Thoracic aorta (tissue), 2 donors: ENCODE data around the gene CDC42BPG. TPM values are rescaled to one million over a fixed set of nuclear protein-coding genes. Genes with fewer than 3 reads are reported as not detected.

Experiments
- ATAC-seq: fragments of 150-250 bp; one replicate; pipeline ENCODE4 v1.8.0; 2017; ENCODE audit warnings: low read depth; ENCODE audit not compliant: insufficient number of reproducible peaks, low FRiP score
- DNase-seq: peaks from one replicate; pipeline ENCODE4 v3.0.0-alpha.2; 2020; ENCODE audit warnings: low spot score
- H3K27ac ChIP-seq, 2 donors: fragments of 200-600 bp; sonication (generic); 1 replicate in 1 of 2; 2 replicates in 1 of 2; pipeline ENCODE4 v1.5.1; 2016; ENCODE audit warnings: mild to moderate bottlenecking in 2 of 2, moderate library complexity in 2 of 2
- H3K27me3 ChIP-seq: fragments of 200-600 bp; sonication (generic); replicated peaks from 2 replicates; pipeline ENCODE4 v1.6.0; 2016; ENCODE audit warnings: mild to moderate bottlenecking; ENCODE audit not compliant: insufficient read depth
- H3K36me3 ChIP-seq: fragments of 200-600 bp; sonication (generic); one replicate; pipeline ENCODE4 v1.5.1; 2016
- H3K4me1 ChIP-seq, 2 donors: fragments of 200-600 bp; sonication (generic); 1 replicate in 1 of 2; 2 replicates in 1 of 2; pipeline versions ENCODE4 v1.5.1 to v1.6.0; 2016; ENCODE audit warnings: low read depth in 2 of 2, mild to moderate bottlenecking in 1 of 2; ENCODE audit not compliant: control insufficient read depth in 1 of 2
- H3K4me3 ChIP-seq: fragments of 200-600 bp; sonication (generic); 2 replicates; pipeline ENCODE4 v1.5.1; 2016; ENCODE audit warnings: mild to moderate bottlenecking
- H3K9me3 ChIP-seq: fragments of 200-600 bp; sonication (generic); 2 replicates; pipeline ENCODE4 v1.5.1; 2016
- total RNA-seq, 2 donors: library from RNA; depleted of rRNA; stranded (reverse); fragments of >200 nt; gene quantifications; one replicate each; pipeline versions ENCODE4 v1.1.0 to v1.2.3, GENCODE V29; 2016
- TF ChIP-seq, protein P1 (sequence below): fragments of 200-600 bp; sonication (generic); IDR thresholded peaks from one replicate; pipeline ENCODE4 v1.5.1; 2019; ENCODE audit warnings: antibody characterized with exemption

Gene CDC42BPG
- total RNA-seq, 2 donors from 2014 or later, result 0.68 to 1.2 TPM

DNA sequence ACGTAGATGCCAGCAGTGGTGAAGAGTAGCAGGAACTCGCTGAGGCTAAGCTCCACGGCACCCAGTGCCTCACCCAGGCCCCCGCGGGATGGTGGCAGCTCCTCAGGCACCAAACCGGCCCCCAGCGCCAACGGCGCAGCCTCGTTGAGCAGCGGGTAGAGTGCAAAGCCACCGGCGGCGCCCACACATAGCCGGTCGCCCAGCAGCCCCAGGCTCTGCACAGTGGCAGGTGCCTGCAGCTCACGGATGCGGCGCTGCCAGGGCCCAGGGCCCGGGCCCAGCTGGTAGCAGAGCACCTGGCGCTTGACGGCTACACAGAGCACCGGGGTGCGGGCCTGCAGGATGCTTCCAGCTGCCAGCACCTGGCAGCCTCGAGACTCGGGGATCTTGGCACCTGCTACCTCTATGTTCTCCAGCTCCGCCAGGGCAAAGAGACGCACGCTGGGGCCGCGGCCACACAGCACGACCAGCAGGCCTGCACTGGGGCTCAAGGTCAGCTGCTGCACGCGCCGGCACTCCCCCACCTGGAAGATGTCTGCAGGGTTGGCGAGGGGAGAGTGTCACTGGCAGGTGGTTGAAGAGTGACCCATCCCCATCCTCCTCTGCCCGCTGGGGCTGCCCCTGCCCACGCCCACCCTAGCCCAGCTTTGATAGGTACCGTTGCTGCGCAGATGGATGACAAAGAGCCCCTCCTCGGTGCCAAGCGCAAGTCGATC is 14.8 kb downstream of the CDC42BPG start:
- TF ChIP-seq, protein P1, sequence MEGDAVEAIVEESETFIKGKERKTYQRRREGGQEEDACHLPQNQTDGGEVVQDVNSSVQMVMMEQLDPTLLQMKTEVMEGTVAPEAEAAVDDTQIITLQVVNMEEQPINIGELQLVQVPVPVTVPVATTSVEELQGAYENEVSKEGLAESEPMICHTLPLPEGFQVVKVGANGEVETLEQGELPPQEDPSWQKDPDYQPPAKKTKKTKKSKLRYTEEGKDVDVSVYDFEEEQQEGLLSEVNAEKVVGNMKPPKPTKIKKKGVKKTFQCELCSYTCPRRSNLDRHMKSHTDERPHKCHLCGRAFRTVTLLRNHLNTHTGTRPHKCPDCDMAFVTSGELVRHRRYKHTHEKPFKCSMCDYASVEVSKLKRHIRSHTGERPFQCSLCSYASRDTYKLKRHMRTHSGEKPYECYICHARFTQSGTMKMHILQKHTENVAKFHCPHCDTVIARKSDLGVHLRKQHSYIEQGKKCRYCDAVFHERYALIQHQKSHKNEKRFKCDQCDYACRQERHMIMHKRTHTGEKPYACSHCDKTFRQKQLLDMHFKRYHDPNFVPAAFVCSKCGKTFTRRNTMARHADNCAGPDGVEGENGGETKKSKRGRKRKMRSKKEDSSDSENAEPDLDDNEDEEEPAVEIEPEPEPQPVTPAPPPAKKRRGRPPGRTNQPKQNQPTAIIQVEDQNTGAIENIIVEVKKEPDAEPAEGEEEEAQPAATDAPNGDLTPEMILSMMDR, result no peak
- Histone ChIP-seq H3K36me3 (no peaks in the 10 kb centered on the region), H3K9me3 (no peaks in the 10 kb centered on the region), H3K27me3 (no peaks in the 10 kb centered on the region), H3K27ac (no peak overlapping the region), H3K4me1 (no peaks in the 10 kb centered on the region), H3K4me3 (no peak overlapping the region)
- ATAC-seq (no peak), DNase-seq (no peak)

DNA sequence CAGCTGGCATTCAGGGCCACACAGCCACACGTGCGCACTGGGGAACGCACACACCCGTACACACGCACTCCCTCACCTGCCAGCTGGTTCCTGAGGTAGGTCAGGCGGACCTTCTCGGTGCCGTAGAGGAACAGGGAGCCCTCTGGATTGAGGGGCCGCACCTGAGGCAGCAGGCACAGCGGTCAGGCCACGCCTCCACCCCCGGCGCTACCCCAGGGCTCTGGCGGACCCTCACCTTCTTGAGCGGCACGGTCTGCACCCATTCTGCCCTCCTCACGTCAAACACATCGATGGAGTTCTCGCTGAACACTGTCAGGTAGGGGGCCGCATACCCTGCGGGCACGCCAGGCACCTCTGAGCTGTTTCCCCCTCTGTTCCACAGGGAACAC is 17.0 kb downstream of the CDC42BPG start:
- Histone ChIP-seq H3K4me1 (no peaks in the 10 kb centered on the region), H3K36me3 (no peaks in the 10 kb centered on the region), H3K4me3 (no peak overlapping the region), H3K27me3 (no peaks in the 10 kb centered on the region), H3K9me3 (no peaks in the 10 kb centered on the region), H3K27ac (no peak overlapping the region)
- TF ChIP-seq, protein P1, result no peak
- no peak for DNase-seq
- no peak for ATAC-seq

DNA sequence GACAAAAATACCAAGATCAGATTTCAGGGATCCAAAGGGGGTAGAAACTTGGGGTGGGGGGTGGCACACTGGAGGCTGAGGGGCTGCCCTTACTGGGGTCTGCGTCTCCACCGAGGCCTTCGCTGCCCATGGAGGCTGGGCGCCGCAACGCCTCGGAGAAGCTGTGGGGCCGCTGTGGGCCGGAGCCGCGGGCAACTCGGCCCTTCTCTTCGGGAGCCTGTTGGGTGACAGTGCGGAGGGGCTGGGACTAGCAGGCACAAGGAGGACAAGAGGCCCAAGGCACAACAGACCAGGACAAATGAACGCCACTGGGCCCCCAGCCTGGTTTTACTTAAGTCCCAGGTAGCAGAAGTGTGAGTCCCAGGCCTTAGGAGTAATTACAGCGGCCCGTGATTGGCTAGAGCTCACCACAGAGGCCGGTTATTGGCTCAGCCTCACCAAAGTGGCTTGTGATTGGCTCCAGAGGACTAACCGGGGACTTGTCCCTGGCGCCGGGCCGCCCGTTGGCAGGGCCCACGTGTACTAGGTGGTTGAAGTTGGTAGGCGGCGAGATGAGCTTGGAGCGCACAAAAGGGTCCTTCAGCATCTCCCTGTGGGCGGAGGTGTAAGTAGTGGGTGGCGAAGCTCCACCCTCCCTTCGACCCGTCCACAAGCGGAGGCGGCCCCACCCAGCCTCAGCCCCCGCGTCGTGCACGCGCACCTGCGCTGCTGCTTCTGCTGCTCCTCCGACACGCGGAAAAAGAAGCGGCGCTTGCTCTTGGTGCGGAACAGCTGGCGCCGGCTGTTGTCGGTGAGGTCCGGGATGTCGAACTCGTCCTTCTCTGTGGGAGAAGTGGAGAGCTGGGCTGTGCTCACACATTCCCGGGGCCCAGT is 17.6 kb downstream of the CDC42BPG start:
- no peaks in the 10 kb centered on the region for H3K36me3 ChIP-seq
- H3K4me1 ChIP-seq, result no peaks in the 10 kb centered on the region
- no peaks in the 10 kb centered on the region for H3K9me3 ChIP-seq
- no peaks in the 10 kb centered on the region for H3K27me3 ChIP-seq
- DNase-seq (no peak), ATAC-seq (no peak)
- no peak overlapping the region for H3K4me3 ChIP-seq
- TF ChIP-seq, protein P1, result no peak
- no peak overlapping the region for H3K27ac ChIP-seq

DNA sequence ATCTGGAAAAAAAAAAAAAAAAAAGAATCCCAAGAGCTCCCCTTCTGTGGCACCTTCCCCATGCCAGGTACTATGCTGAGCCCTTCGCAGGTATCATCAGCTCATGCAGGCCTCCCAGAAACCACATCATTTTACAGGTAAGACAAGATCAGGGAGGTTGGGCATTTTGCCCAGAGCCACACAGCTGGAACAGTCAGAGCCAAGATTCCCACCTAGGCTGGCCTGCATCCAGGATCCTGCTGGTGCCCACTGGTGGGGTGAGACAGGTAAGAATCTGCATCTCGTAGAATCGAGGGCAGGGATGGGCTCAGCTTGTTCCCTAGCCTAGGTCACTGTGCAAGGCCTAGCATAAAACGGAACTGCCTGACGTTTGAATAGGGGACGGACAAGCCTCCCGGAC is 18.4 kb downstream of the CDC42BPG start:
- Histone ChIP-seq H3K27me3 (no peaks in the 10 kb centered on the region), H3K36me3 (no peaks in the 10 kb centered on the region), H3K4me1 (no peaks in the 10 kb centered on the region), H3K27ac (no peak overlapping the region), H3K4me3 (no peak overlapping the region), H3K9me3 (no peaks in the 10 kb centered on the region)
- ATAC-seq (no peak), DNase-seq (no peak)
- TF ChIP-seq, protein P1, result no peak

DNA sequence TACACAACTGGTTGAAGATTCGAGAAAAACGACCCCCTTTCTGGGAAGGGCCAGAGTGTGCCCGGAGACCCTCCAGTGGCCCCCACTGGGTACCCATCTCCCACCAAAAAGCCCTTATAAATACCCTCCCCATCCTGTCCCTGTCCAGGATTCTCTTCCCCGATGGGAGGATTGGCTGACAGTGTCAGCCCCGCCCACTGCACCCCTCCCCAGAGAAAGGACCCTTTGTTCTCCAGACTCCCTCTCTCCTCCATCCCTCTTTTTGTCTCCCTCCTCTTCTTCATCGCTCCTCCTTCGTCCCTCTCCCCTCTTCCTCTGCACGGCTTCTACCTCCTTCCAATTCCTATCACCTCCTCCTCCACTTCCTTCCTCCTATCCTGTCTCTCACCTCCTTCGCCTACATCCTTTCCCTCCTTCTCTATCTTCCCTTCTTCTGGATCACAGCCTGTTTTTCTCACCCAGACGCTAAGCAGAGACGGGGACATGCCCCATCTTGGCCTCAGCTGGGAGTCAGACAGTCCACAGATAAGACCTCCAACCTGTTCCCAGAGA is 20.8 kb downstream of the CDC42BPG start:
- no peak overlapping the region for H3K4me3 ChIP-seq
- no peaks in the 10 kb centered on the region for H3K9me3 ChIP-seq
- no peak for DNase-seq
- TF ChIP-seq, protein P1, result no peak
- no peaks in the 10 kb centered on the region for H3K4me1 ChIP-seq
- no peak overlapping the region for H3K27ac ChIP-seq
- H3K36me3 ChIP-seq, result no peaks in the 10 kb centered on the region
- H3K27me3 ChIP-seq, result no peaks in the 10 kb centered on the region
- no peak for ATAC-seq
